A673 (cell line): ENCODE data around the gene DOCK4. TPM values are rescaled to one million over a fixed set of nuclear protein-coding genes. Genes with fewer than 3 reads are reported as not detected.

Source experiments
- BruUV-seq: library from RNA; stranded (reverse); fragments of 400-500 nt; replicated peaks from 2 replicates; lab custom pipeline; 2021; lab: Mats Ljungman, UMichigan
- CTCF ChIA-PET: fragments of 300-600 bp; sonication (Branson Sonifier 250); formaldehyde crosslinking; loops from one replicate; lab custom pipeline; 2022; ENCODE audit warnings: antibody characterized with exemption; lab: Charles Lee
- POLR2A ChIA-PET: fragments of 300-600 bp; sonication (Branson Sonifier 250); formaldehyde crosslinking; loops from one replicate; lab custom pipeline; 2022; ENCODE audit warnings: antibody characterized with exemption; ENCODE audit not compliant: low non-redundant PET; lab: Charles Lee
- DNase-seq: peaks from one replicate; pipeline ENCODE4 v3.0.0-alpha.2; 2015; ENCODE audit warnings: low spot score
- H3K27ac ChIP-seq: fragments of 200-600 bp; sonication (generic); 2 replicates; pipeline ENCODE4 v1.5.1; 2016; ENCODE audit warnings: mixed run types, low read depth, mild to moderate bottlenecking, mixed read lengths, antibody characterized with exemption, low read length; ENCODE audit not compliant: poor library complexity, severe bottlenecking
- H3K27me3 ChIP-seq: fragments of 200-600 bp; sonication (generic); replicated peaks from 2 replicates; pipeline ENCODE4 v1.6.1; 2017; ENCODE audit warnings: mixed run types, low read depth, mild to moderate bottlenecking, mixed read lengths, antibody characterized with exemption, low read length; ENCODE audit not compliant: insufficient read depth, poor library complexity
- H3K36me3 ChIP-seq: fragments of 200-600 bp; sonication (generic); 2 replicates; pipeline ENCODE4 v1.6.1; 2016; ENCODE audit warnings: mixed run types, mild to moderate bottlenecking, mixed read lengths, antibody characterized with exemption, low read length; ENCODE audit not compliant: insufficient read depth, poor library complexity, severe bottlenecking
- H3K4me1 ChIP-seq: fragments of 200-600 bp; sonication (generic); 2 replicates; pipeline ENCODE4 v1.6.1; 2017; ENCODE audit warnings: mixed run types, mild to moderate bottlenecking, mixed read lengths, antibody characterized with exemption, low read length; ENCODE audit not compliant: insufficient read depth, poor library complexity, severe bottlenecking
- H3K4me3 ChIP-seq: fragments of 200-600 bp; sonication (generic); 2 replicates; pipeline ENCODE4 v1.5.1; 2016; ENCODE audit warnings: low read depth, mixed run types, mild to moderate bottlenecking, mixed read lengths, low read length; ENCODE audit not compliant: poor library complexity, severe bottlenecking
- H3K9me3 ChIP-seq: fragments of 200-600 bp; sonication (generic); 2 replicates; pipeline ENCODE4 v1.6.1; 2016; ENCODE audit warnings: mixed run types, low read depth, mild to moderate bottlenecking, mixed read lengths, antibody characterized with exemption, low read length; ENCODE audit not compliant: poor library complexity, severe bottlenecking
- EZH2 ChIP-seq: fragments of 200-600 bp; sonication (generic); IDR thresholded peaks from 2 replicates; pipeline ENCODE4 v1.6.1; 2017; ENCODE audit warnings: borderline replicate concordance, low read depth, mild to moderate bottlenecking, mixed read lengths, antibody characterized with exemption, low read length; ENCODE audit not compliant: poor library complexity, severe bottlenecking
- intact Hi-C: fragments of 100-400 bp; cut with micrococcal nuclease; formaldehyde crosslinking; loops from one replicate; pipeline ENCODE4 v1.10.0; 2022; ENCODE audit not compliant: unreplicated experiment
- total RNA-seq: library from RNA; stranded (reverse); gene quantifications from 2 replicates; pipeline ENCODE4 v1.2.3, GENCODE V29; 2021
- TF ChIP-seq, protein P1 (sequence below): fragments of 300-800, 200-600 bp; sonication (generic); conservative IDR thresholded peaks from 2 replicates; pipeline ENCODE4 v1.5.1; 2017; ENCODE audit warnings: low read depth, mild to moderate bottlenecking, antibody characterized with exemption, low read length, moderate library complexity, mixed read lengths

DOCK4 gene
- total RNA-seq, 1 experiment from 2014 or later, result 28.5 TPM

DNA sequence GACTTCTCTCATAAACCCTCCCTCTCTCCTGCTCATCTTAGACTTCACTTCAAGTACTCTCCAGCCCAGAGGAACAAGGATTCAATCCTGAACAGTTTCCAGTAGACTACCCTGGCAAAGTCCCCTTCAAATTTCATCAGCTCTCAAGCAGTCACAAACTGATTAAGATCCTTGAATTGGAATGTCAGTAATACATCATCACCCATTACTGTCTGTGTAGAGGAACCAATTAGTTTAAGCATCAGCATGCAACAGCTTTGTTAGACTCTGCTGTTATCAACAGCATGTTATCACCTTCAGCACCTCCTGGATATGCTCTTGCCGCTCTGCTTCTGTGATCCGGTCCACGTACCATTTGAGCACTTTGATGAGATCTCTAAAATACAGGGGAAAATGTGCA, 336.9 kb downstream of the DOCK4 start:
- no peak overlapping the region for H3K27ac ChIP-seq
- H3K4me1 ChIP-seq, result peaks cover 10% of the 10 kb centered on the region
- BruUV-seq, result no TSS peak
- ChIA-PET CTCF (no interaction called here), POLR2A (no interaction called here)
- H3K27me3 ChIP-seq, result no peaks in the 10 kb centered on the region
- DNase-seq, result no peak
- H3K9me3 ChIP-seq, result no peaks in the 10 kb centered on the region
- TF ChIP-seq, protein P1, sequence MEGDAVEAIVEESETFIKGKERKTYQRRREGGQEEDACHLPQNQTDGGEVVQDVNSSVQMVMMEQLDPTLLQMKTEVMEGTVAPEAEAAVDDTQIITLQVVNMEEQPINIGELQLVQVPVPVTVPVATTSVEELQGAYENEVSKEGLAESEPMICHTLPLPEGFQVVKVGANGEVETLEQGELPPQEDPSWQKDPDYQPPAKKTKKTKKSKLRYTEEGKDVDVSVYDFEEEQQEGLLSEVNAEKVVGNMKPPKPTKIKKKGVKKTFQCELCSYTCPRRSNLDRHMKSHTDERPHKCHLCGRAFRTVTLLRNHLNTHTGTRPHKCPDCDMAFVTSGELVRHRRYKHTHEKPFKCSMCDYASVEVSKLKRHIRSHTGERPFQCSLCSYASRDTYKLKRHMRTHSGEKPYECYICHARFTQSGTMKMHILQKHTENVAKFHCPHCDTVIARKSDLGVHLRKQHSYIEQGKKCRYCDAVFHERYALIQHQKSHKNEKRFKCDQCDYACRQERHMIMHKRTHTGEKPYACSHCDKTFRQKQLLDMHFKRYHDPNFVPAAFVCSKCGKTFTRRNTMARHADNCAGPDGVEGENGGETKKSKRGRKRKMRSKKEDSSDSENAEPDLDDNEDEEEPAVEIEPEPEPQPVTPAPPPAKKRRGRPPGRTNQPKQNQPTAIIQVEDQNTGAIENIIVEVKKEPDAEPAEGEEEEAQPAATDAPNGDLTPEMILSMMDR, result no peak
- TF ChIP-seq EZH2, result no peak
- intact Hi-C loops, result no loop called here
- no peaks in the 10 kb centered on the region for H3K36me3 ChIP-seq
- H3K4me3 ChIP-seq, result no peak overlapping the region

DNA sequence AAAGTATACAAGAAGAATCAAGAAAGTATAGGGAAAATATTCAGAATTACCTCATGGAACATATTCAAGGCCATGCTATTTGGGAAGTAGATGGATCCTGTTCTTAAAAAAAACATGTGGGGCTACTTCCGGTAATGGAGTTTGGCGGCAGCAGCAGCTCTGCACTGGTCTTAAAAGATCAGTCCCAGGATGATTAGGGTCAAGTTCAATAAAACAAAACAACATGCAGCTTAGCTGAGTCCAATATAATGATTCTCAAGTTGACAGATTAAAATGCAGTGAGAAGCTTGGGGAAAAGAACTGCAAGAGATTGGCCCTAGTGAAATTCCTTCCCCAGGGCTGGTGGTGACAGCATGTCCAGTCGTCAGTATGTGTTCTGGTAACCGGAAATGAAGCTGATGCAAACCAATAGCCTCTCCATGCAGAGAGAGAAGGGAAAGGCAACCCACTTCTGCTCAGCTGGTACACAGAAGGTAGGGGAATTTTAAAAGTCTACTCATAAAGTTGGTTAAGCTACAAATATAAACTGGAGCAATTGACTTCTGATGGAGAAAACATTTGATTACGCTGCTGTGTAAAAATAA, 338.8 kb downstream of the DOCK4 start:
- intact Hi-C loops, result no loop called here
- H3K9me3 ChIP-seq, result no peaks in the 10 kb centered on the region
- DNase-seq, result no peak
- H3K27me3 ChIP-seq, result no peaks in the 10 kb centered on the region
- ChIA-PET CTCF (interaction anchor here (1.0 kb wide), 1 partner anchor 12 kb away, joined by 3 read pairs; no protein-coding TSS in a partner anchor), POLR2A (no interaction called here)
- no peaks in the 10 kb centered on the region for H3K4me1 ChIP-seq
- no peak overlapping the region for H3K27ac ChIP-seq
- H3K36me3 ChIP-seq, result no peaks in the 10 kb centered on the region
- no TSS peak for BruUV-seq
- TF ChIP-seq, protein P1, result no peak
- TF ChIP-seq EZH2, result no peak
- H3K4me3 ChIP-seq, result no peak overlapping the region

DNA sequence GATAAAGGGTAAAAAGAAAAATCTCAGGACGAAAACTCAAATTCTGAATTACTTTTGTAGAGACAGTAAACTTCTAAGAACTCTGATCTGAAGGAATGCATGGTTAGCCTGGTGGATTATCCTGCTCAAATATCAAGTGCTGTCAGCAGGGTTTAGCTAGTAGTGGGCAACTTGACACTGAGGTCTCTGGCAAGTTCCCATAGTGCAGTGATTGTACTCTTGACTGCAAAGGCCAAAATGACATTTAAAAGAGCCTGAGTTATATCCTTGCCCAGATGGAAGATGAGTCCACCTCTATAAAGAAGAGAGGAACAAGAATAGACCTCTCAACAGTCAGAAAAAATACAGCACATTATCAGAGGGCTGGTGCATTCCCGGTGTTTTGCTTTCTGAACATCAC, 339.4 kb downstream of the DOCK4 start:
- BruUV-seq, result no TSS peak

More for the DNA sequence above, 339.4 kb downstream of the DOCK4 start:
- Histone ChIP-seq H3K27me3 (no peaks in the 10 kb centered on the region), H3K4me3 (no peak overlapping the region), H3K9me3 (no peaks in the 10 kb centered on the region), H3K36me3 (no peaks in the 10 kb centered on the region), H3K4me1 (no peaks in the 10 kb centered on the region), H3K27ac (no peak overlapping the region)
- DNase-seq, result no peak
- POLR2A ChIA-PET, result no interaction called here
- CTCF ChIA-PET, result no interaction called here
- intact Hi-C loops, result no loop called here
- TF ChIP-seq, protein P1, result no peak
- no peak for TF ChIP-seq EZH2
